ENCODE data around the gene SSH2.
"Not testable (repeated sequence)": the region's sequence is repeated elsewhere in the genome, so short reads cannot be mapped to it uniquely, and the experiment has no call there.

Gene SSH2

DNA sequence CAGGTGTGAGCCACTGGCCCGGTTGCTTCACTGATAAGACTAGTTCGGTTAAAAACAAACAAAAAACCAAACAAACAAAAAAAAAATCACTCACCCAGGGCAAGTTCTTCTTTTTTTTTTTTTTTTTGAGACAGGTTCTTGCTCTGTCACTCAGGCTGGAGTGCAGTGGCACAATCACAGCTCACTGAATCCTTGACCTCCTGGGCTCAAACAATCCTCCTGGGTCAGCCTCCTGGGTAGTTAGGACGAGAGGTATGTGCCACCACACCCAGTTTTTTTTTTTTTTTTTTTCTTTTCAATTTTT, 187.9 kb downstream of the SSH2 start:
- DNase-seq (ENCODE audit: low read depth in 2 of 2), result no peak

GRCh38 chr17:29740017-29740416, 190.0 kb downstream of the SSH2 start:
- no peak for DNase-seq (ENCODE audit: low read depth in 2 of 2)

GRCh38 chr17:29734640-29735039, 195.4 kb downstream of the SSH2 start:
- no peak for DNase-seq (ENCODE audit: low read depth in 2 of 2)

DNA sequence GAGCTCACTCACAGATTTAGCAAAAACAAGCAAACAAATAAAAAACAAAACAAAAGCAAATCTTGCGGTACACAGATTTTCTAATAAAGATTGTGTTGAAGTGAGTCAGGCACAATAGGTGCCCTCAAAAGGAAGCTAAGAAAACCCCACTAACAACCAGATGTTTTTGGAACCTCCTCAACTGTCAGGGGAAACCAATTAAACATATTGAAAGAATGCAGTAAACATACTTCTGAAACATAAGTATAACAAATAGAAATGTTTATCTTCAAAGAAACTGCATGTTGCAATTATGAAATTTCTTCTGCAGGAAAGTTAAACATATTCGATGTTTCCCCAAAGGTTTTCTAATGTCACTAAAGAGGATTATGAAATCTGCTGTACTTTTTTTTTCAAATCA, 196.9 kb downstream of the SSH2 start:
- no peak for DNase-seq (ENCODE audit: low read depth in 2 of 2)

DNA sequence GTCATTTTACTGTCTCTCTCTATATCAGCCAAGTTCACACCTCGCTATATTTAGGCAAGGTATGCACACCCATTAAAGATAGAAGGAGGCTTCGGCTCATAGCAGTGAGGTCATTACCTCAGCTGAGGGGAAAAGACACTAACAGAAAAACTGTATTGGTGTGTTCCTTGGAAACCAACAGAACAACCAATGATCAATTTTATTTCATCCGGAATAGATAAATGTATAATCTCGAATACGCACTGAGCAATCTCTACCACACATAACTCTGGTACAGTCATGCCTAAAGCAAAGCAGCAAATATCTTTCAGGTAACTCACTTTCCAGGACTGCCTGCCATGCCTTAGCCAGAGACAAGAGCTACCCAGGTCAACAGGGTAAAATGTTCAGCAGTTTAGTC, 197.4 kb downstream of the SSH2 start:
- no peak for DNase-seq (ENCODE audit: low read depth in 2 of 2)

GRCh38 chr17:29732209-29732608, 197.8 kb downstream of the SSH2 start:
- no peak for DNase-seq (ENCODE audit: low read depth in 2 of 2)

GRCh38 chr17:29731589-29731929, 198.5 kb downstream of the SSH2 start:
- no peak for DNase-seq (ENCODE audit: low read depth in 2 of 2)

DNA sequence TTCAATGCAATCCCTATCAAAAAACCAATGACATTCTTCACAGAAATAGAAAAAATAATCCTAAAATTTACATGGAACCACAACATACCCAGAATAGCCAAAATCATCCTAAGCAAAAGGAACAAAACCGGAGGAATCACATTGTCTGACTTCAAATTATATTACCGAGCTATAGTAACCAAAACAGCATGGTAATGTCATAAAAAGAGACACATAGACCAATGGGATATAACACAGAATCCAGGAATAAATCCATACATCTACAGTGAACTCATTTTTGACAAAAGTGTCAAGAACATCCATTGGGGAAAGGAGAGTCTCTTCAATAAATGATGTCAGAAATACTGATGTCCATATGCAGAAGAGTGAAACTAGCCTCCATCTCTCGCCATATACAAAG, 201.5 kb downstream of the SSH2 start:
- no peak for DNase-seq (ENCODE audit: low read depth in 2 of 2)

DNA sequence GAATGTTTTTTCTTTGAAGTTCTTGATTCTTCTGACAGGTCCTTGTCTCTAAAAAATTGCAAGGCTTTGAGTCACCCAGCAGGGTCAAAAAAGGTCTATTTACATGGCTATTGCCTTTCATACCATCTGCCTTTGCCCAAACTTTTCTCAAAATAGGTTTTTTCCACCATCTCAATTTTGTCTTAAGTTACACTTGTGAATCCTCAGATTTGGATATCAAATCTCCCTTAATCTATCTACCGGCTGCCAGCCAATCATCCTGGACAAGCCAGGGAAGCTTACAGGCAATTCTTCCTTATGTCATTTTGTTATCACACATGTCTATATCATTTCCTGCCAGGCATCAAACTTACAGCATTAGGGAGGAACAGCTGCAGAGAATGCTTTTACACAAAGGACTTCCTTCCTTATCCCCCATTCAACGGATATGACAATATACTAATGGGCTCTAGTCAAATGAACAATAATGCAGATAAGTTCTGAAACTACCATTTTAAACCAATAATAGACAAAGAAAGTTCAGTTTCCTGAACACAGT, 203.2 kb downstream of the SSH2 start:
- DNase-seq (ENCODE audit: low read depth in 2 of 2), result no peak

DNA sequence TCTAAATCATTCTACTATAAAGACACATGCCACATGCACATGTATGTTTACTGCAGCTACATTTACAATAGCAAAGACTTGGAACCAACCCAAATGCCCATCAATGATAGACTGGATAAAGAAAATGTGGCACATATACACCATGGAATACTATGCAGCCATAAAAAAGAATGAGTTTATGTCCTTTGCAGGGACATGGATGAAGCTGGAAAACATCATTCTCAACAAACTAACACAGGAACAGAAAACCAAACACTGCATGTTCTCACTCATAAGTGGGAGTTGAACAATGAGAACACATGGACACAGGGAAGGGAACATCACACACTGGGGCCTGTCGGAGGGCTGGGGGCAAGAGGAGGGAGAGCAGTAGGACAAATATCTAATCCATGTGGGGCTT, 204.6 kb downstream of the SSH2 start:
- DNase-seq (ENCODE audit: low read depth in 2 of 2), result not testable (repeated sequence)

DNA sequence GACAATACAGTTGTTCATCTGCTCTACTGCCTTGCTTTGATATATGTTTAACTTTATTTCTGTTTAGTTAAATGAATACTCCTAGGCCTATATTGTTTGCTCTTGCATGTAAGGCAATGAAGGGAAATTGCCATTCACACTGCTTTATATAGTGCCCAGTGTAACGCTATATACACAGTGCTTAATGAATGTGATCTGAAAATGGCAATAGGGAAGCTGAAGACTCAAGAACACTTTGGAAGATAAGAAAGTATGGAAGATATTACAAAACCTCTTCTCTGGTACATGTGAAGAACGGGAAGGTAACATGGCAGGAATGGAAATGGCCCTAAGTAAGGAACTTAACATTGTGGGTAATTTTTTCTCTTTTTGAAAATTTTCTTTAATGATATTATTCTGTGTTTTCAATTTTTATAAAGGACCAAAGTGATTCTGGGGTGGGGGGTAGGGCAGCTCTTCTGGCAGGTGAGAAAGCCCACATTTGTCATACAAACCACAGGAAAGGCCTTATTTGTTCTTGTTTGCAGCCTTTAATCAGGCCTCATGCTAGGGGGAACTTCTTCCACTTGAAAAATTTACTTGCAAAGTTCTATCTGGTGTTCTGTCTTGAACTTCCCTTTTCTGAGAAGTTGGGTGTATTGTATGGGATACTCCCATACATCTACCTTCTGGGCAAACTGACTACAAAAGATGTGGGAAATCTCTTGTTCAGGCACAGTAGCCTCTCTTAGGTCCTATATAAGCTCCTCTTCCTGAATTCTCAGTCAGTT, 206.6 kb downstream of the SSH2 start:
- no peak for DNase-seq (ENCODE audit: low read depth in 2 of 2)

DNA sequence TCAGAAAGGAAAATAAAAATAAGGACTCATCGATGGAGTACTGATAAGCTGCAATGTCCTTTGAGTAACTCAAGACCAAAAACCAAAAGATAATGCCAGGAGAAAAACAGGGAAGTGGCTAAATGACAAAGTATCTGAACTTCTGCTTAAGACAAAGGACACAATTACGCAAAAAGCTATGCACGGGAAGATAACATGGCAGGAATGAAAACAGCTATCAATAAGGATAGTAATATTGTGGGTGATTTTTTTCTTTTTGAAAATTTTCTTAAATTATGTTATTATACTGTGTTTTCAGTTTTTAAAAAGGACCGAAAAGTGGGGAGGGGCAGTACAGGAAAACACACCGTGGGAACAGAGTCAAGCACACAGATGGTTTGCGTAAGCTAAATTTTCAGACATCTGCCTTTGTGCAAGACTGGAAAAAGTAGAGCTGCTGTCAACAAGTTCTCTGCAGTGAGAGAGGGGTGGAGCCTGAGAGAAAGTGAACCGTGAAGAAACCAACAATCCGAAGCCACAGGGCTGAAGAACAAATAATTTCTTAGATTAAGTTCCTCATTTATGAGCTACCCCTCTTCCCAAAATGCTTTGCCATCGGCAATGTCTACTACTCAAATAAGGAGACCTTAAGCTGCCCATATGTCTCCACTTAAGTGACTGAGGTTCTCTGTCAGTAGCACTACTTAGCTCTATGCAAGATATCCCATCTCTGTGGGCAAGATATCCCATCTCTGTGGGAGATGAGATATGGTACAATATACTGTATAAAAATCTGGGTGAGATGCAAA, 207.4 kb downstream of the SSH2 start:
- peak in 1 of 2 donors; percentile 22 for DNase-seq (ENCODE audit: low read depth in 2 of 2)

- no peak for DNase-seq (ENCODE audit: low read depth in 2 of 2)
These were observed 209.5 kb downstream of the SSH2 start for GRCh38 chr17:29720551-29720950.

DNA sequence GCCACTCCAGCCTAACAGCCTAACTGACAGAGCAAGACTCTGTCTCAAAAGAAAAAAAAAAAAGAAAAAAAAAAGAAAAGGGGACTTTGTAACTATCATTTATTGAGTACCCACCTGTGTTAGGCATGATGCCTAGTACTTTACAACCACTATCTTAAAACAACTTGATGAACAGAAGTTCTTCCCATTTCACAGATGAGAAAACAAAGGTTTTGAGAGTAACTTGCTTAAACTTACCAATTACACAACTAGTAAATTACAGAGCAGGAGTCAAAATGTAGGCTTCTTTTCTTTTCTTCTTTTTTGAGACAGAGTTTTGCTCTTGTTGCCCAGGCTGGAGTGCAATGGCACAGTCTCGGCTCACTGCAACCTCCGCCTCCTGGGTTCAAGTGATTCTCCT, 210.6 kb downstream of the SSH2 start:
- no peak for DNase-seq (ENCODE audit: low read depth in 2 of 2)

DNA sequence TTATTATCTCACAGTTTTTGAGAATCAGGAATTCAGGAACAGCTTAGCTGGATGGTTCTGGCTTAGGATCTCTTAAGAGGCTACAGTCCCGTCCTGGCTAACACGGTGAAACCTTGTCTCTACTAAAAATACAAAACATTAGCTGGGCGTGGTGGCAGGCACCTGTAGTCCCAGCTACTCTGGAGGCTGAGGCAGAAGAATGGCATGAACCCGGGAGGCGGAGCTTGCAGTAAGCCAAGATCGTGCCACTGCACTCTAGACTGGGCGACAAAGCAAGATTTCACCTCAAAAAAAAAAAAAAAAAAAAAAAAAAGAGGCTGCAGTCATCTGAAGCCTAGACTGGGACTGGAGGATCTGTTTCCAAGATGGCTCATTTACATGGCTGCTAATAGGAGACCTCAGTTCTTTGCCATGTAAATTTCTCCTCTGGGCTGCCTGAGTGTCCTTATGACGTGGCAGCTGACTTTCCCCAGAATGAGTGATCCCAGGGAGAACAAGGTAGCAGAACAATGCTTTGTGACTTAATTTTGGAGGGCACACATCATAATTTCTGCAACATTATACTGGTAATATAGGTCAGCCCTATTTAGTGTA, 211.5 kb downstream of the SSH2 start:
- no peak for DNase-seq (ENCODE audit: low read depth in 2 of 2)

GRCh38 chr17:29717817-29718216, 212.2 kb downstream of the SSH2 start:
- no peak for DNase-seq (ENCODE audit: low read depth in 2 of 2)

DNA sequence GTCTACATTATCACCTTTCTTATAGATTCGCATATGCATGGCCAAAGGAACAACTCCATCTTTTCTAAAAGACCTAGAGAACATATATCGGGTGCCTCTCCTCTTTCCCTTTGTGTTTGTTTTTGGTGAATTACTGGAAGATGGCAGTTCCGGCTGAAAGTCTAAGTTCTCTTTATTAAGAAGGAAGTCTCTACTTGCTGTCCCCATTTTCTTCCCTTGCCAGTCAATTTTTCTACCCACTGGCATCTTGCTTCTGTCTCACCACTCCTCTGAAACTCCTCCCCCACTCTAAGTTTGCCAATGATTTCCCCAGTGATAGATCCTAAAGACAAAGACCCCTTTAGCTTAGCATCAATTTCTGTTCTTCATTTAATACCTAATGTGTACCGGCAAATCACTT, 213.5 kb downstream of the SSH2 start:
- no peak for DNase-seq (ENCODE audit: low read depth in 2 of 2)

DNA sequence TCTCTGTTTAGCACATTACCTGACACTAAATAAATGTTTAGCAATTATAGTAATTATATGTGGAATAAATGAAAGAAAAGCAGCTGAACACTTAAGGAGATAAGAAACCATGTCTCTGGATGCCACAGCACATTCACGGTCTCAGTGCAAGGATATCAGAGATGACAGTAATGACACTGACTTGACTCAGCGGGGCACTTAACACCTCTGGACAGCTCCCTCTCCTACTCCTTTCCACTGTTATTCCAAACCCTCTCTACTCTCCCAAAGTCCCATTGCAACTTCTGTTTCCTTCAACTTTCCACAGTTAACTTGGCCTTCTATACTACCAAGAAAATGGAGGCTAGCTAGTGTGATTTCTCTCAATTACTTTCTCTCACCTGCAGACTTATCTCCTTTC, 214.3 kb downstream of the SSH2 start:
- no peak for DNase-seq (ENCODE audit: low read depth in 2 of 2)

- no peak for DNase-seq (ENCODE audit: low read depth in 2 of 2)
These were observed 215.9 kb downstream of the SSH2 start for GRCh38 chr17:29714146-29714545.

DNA sequence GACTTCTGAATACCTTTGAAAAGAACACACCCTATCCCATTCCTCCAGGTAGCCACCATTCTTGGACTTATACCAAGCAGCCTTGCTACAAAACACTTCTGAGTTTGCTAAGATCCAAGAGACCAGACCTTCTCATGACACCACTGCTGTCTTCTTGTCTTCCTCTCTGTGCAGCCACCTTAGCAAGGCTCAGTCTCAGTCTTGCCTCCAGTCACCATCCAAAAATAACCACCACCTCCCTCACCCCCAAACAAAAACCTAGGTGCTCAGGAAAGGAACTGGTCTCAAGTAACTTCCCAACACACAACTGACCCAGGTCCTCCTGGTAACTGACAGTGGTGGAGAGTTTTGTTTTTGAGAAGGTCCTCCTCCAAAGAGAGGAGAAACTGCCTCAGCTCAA, 216.4 kb downstream of the SSH2 start:
- DNase-seq (ENCODE audit: low read depth in 2 of 2), result no peak

- DNase-seq (ENCODE audit: low read depth in 2 of 2), result no peak
These were observed 218.2 kb downstream of the SSH2 start for GRCh38 chr17:29711588-29712385.

DNA sequence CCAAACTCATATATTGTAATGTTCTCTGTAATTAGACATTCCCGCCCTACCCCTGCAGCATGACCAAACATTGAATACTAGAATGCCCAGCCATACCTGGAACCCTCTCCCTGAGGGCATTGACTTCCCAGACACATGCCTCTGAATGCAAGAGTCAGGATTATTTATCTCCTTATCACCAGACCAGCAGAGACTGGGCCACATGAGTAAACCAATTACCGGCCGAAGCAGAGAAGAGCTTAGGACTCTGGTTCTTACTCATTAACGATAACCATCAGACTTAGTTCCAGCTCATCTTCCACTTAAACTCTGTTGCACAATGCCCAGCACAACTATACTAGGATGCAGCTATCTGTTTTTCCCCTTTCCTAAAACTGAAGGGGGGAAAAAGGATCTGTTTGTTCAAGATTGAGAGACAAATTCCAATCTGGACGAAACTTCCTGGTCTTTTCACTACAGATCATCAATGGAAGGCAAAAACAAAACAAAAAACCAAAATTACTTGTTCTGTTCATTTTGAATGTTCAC, 219.1 kb downstream of the SSH2 start:
- DNase-seq (ENCODE audit: low read depth in 2 of 2), result no peak

All from stimulated activated CD4-positive, alpha-beta T cell treated with anti-CD3 and anti-CD28 coated beads, Interleukin-1b, Interleukin-23, amount 100 ng/mL, for 1 hour (primary cell).